GM12891 (cell line): Measurements from ENCODE around the gene SOX12.

ENCODE experiments used
- DNase-seq: peaks from one replicate; pipeline ENCODE4 v3.0.0; 2011; ENCODE audit warnings: low spot score; ENCODE audit not compliant: insufficient read length
- FAIRE-seq: peaks from 2 replicates; lab custom pipeline; 2011; peaks lifted over from hg19 to GRCh38; lab: Jason Lieb, UNC
- PAX5 ChIP-seq: IDR thresholded peaks from 2 replicates; pipeline ENCODE4 v1.6.1; 2011; ENCODE audit warnings: low read length, moderate library complexity, mild to moderate bottlenecking; ENCODE audit not compliant: insufficient read depth, severe bottlenecking
- POLR2A ChIP-seq: IDR thresholded peaks from 2 replicates; pipeline ENCODE4 v1.6.1; 2011; ENCODE audit warnings: low read depth, low read length, control low read depth
- POLR2AphosphoS5 ChIP-seq: IDR thresholded peaks from 2 replicates; pipeline ENCODE4 v1.6.1; 2011; ENCODE audit warnings: low read depth, low read length, control low read depth
- POU2F2 ChIP-seq: IDR thresholded peaks from 2 replicates; pipeline ENCODE4 v1.6.1; 2011; ENCODE audit warnings: low read depth, mild to moderate bottlenecking, control low read depth, low read length, moderate library complexity
- SPI1 ChIP-seq: IDR thresholded peaks from 2 replicates; pipeline ENCODE4 v1.6.1; 2011; ENCODE audit warnings: low read depth, low read length, control low read depth
- TAF1 ChIP-seq: IDR thresholded peaks from 2 replicates; pipeline ENCODE4 v1.6.1; 2011; ENCODE audit warnings: low read depth, low read length, control low read depth

Gene SOX12

DNA sequence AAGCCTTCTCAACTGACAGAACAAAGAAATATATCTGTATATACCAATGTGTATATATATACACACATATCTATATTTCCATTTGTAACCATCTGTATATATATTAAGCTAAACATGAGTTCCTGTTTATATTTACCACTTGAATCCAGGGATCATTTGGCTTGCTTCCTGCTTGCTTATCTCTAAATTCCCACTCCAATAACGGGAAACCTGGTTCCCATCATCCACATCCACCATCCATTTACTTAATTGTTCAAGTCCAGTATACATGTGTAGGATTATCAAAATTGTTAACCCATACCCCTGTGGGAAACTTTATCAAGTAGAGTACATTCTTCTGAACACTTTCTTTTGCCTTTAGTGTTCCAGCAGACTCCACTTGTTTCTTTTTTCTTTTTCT lies 12.5 kb upstream of the SOX12 start:
- FAIRE-seq (no peak), DNase-seq (no peak)
- no peak for TF ChIP-seq SPI1
- no peak for TF ChIP-seq POLR2A
- TF ChIP-seq POLR2AphosphoS5, result no peak
- TF ChIP-seq PAX5, result no peak
- no peak for TF ChIP-seq POU2F2
- no peak for TF ChIP-seq TAF1

DNA sequence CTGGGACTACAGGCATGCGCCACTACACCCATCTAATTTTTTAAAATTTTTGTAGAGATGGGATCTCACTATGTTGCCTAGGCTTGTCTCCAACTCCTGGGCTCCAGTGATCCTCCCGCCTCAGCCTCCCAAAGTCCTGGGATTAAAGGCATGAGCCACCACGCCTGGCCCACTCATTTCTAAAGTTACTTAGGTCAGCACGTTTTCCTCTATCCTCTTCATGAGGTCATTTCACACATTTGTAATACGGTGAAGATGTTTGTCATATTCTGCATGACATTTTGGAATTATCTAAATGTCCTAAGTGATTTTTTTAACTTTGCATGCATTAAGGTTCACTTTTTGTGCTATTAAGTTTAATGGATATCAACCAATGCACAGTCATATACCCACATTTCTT lies 11.9 kb upstream of the SOX12 start:
- DNase-seq (no peak), FAIRE-seq (no peak)
- TF ChIP-seq POLR2A (no peak), POU2F2 (no peak), POLR2AphosphoS5 (no peak), PAX5 (no peak), SPI1 (no peak), TAF1 (no peak)

DNA sequence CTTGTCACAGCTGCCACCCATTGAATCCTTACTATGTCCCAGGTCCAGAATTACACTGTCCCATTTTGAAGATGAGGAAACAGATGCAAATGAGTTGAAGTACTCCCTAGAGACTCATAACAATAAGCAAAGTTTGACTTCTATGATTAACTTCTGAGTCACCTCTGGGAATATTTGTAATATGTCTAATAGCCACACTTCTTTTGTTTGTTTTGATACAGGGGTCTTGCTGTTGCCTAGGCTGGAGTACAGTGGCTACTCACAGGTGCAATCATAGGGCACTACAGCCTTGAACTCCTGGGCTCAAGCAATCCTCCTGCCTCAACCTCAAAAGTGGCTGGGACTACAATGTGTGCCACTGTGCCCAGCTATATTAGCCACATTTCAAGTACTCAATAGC lies 11.4 kb upstream of the SOX12 start:
- DNase-seq, result no peak

DNA sequence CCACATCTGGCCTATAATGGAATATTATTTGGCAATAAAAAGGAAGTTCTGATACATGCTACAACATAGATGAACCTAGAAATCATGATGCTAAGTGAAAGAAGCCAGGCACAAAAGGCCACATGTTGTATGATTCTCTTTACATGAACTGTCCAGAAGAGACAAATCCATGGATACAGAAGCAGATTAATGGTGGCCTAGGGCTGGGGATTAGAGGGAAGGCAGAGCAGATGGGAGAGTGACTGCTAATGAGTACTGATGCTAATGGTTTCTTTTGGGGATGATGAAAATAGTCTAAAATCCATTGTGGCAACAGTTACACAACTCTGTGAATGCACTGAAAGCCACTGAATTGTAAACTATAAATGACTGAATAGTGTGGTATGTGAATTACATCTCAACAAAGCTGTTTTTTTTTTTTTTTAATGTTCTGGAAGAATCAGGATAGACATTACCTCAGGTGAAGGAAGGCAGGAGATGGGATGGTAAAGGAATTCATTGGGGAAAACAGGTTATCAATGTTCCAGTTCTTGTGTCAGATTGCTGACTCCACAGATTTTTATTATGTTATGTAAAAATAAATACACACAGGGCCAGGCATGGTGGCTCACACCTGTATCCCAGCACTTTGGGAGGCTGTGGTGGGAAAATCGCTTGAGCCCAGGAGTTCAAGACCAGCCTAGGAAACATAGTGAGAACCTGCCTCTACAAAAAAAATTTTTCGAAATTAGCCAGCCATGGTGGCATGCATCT lies 8.9 kb upstream of the SOX12 start:
- DNase-seq, result no peak
- FAIRE-seq, result no peak
- TF ChIP-seq POLR2AphosphoS5 (no peak), SPI1 (no peak), POU2F2 (no peak)

More for the DNA sequence above, 11.4 kb upstream of the SOX12 start:
- FAIRE-seq, result no peak
- no peak for TF ChIP-seq POLR2A

DNA sequence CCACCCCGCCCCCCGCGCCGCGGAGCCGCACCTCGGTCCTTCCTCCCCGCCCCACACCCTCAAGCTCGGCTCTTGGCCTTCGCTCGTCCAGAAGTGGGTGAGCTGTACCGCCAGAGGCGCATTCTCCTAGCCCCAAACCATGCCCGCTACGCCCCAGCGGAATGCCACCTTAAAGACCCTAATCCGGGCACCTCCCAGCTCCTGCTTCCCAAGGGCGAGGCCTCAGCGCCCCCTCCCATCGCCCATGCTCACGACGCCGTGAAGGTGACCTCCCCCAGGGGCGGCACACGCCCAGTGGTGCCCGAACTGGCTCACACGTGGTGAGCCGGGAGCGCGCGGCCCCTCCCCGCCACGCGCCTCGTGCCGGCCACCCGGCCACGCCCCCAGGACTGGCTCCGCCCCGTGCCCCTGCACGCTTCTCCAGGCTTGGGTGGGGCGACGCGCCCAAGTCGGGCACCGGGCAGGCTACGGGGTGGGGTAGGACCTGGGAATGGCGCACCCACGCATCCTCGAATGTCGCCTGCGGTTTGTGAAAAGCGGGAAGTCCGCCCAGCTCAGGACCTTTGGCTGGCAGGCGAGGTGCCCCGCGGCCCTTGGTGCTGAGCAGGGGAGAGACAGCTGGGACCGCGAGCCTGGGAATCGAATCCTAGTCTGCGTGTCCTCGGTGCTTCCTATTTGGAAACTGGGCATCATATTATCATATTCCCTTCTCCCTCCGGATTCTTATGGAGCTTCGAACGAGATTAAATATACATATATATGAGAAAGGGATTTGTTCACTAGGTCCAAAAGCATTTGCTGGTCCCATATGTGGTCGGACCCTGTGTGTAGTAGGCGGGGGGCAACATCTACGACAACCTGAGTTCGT lies 941 bp upstream of the SOX12 start:
- FAIRE-seq (peak; percentile 100), DNase-seq (peak; percentile 84)
- TF ChIP-seq TAF1, result no peak
- peak; percentile 51; the same call in 1 of the 2 replicates for TF ChIP-seq POLR2A
- TF ChIP-seq POLR2AphosphoS5, result no peak
- no peak for TF ChIP-seq PAX5
- peak; percentile 51; the same call in 1 of the 2 replicates for TF ChIP-seq POU2F2

DNA sequence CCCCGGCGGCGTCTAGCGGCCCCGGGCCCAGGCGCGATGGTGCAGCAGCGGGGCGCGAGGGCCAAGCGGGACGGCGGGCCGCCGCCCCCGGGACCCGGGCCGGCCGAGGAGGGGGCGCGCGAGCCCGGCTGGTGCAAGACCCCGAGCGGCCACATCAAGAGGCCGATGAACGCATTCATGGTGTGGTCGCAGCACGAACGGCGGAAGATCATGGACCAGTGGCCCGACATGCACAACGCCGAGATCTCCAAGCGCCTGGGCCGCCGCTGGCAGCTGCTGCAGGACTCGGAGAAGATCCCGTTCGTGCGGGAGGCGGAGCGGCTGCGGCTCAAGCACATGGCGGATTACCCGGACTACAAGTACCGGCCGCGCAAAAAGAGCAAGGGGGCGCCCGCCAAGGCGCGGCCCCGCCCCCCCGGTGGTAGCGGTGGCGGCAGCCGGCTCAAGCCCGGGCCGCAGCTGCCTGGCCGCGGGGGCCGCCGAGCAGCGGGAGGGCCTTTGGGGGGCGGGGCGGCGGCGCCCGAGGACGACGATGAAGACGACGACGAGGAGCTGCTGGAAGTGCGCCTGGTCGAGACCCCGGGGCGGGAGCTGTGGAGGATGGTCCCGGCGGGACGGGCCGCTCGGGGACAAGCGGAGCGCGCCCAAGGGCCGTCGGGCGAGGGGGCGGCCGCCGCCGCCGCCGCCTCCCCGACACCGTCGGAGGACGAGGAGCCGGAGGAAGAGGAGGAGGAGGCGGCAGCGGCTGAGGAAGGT lies 715 bp downstream of the SOX12 start:
- TF ChIP-seq PAX5, result no peak
- 0 out of 2 replicates have a peak, but pooled peaks have one; percentile 7 for TF ChIP-seq POU2F2
- DNase-seq, result no peak
- FAIRE-seq, result peak; percentile 70

DNA sequence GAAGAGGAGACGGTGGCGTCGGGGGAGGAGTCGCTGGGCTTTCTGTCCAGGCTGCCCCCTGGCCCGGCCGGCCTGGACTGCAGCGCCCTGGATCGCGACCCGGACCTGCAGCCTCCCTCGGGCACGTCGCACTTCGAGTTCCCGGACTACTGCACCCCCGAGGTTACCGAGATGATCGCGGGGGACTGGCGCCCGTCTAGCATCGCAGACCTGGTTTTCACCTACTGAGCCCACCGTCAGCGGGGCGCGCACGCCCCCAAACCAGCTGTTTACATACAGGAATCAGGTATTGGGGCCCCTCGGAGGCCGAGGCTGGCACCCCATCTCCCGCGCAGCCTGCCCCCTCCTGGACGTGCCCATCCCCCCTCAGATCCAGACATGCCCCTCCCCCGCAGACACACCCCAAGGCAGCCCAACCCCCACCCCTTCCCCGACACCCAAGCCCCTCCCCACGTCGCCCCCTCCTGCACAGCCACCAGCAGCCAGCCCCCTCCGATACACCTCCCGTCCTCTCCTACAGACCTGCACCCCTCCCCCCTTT lies 1.4 kb downstream of the SOX12 start:
- FAIRE-seq (no peak), DNase-seq (no peak)
- TF ChIP-seq POLR2AphosphoS5 (no peak), PAX5 (no peak), TAF1 (no peak), POLR2A (no peak), SPI1 (no peak), POU2F2 (no peak)

DNA sequence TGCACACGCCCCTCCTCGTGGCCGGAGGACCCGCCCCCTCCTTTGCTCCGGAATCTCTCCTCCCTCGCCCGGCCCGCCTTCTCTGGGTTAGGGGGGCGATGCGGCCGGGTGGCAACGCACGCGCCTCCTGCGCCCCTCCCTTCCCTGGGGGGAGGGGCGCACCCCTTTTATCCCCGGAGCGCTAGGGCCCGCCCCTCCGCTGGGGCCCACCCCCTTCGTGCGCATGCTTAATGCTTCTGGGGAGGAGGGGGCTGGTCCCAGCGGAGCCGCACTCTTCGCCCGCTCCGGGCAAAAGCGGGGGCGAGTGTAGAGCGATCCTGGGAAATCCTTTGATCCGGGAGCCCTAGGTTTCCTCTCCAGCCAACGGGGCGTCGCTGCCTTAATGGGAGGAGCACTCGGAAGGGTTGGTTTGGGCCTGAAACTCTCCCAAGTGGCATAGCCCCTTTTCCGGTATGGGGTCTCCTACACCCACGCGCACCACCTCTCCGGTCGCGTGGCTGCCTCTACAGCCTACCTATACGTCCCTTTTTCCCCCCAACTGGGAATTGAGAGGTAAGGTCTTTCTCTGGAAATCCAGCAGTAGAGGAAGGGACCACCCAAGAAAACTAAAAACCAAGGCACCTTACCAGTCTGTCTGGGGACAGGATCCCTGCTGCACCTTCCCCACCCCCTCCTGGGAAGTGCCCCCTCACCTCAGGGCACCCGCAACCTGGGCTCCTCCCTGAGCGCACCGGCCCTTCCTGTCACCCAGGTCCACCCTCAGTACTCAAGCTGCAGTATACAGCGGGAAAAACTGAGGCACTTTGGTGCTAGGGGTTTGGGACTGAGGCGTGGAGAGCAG lies 2.1 kb downstream of the SOX12 start:
- TF ChIP-seq POU2F2 (no peak), TAF1 (0 out of 2 replicates have a peak, but pooled peaks have one; percentile 22), POLR2AphosphoS5 (peak; percentile 46), POLR2A (peak; percentile 51; the same call in 1 of the 2 replicates), SPI1 (no peak), PAX5 (peak; percentile 31)
- DNase-seq, result peak; percentile 72
- FAIRE-seq, result peak; percentile 75
